Neural progenitor cell (in vitro differentiated cells): ENCODE data around the gene VPS33A.

Experiments used
- CTCF ChIP-seq: fragments of 200-600 bp; sonication (generic); IDR thresholded peaks from 2 replicates; pipeline ENCODE4 v1.5.1; 2017; ENCODE audit warnings: antibody characterized with exemption, mild to moderate bottlenecking
- EZH2 ChIP-seq: fragments of 200-600 bp; sonication (generic); IDR thresholded peaks from 2 replicates; pipeline ENCODE4 v1.6.1; 2017; ENCODE audit warnings: antibody characterized with exemption, mild to moderate bottlenecking, moderate library complexity
- EZH2phosphoT487 ChIP-seq: fragments of 200-600 bp; sonication (generic); IDR thresholded peaks from 2 replicates; pipeline ENCODE4 v1.6.1; 2017; ENCODE audit warnings: antibody characterized with exemption

GRCh38 chr12:122235741-122236140 lies 30.6 kb downstream of the VPS33A start:
- TF ChIP-seq CTCF = no peak
- no peak for TF ChIP-seq EZH2phosphoT487
- no peak for TF ChIP-seq EZH2
